ENCODE data around the gene OXCT1. TPM values are rescaled to one million over a fixed set of nuclear protein-coding genes. Genes with fewer than 3 reads are reported as not detected.
"Not testable (repeated sequence)": the region's sequence is repeated elsewhere in the genome, so short reads cannot be mapped to it uniquely, and the experiment has no call there.

OXCT1 gene
- total RNA-seq, 1 donor from 2014 or later, result 27.4 TPM

DNA sequence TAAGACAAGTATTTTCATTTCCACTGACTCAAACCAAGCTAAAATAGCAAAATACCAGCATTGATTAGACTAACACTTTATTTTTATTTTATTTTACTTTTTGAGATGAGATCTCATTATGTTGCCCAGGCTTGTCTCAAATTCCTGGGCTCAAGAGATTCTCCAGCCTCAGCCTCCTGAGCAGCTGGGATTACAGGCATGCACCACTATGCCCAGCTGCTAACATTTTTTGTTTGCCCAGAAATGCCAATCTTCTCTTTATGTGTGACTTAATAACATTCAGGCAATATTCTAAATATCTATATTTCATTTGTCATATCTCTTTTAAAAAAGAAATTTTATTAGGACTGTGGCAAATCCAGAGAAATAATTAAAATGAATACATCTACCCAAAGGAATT, 55.0 kb downstream of the OXCT1 start:
- intact Hi-C loops (cut with micrococcal nuclease), result no loop called here
- ChIA-PET POLR2A (no interaction called here), CTCF (no interaction called here)
- Mint-ChIP-seq H3K36me3 (ENCODE audit: low read depth) (peaks cover 14% of the 10 kb centered on the region), H3K4me3 (no peak overlapping the region), H3K4me1 (peaks cover 9% of the 10 kb centered on the region), H3K9me3 (peaks cover 2% of the 10 kb centered on the region), H3K27ac (no peak overlapping the region), H3K27me3 (no peaks in the 10 kb centered on the region)
- ATAC-seq (ENCODE audit: low read depth), result no peak
- DNase-seq, result no peak
- TF ChIP-seq, protein P1, sequence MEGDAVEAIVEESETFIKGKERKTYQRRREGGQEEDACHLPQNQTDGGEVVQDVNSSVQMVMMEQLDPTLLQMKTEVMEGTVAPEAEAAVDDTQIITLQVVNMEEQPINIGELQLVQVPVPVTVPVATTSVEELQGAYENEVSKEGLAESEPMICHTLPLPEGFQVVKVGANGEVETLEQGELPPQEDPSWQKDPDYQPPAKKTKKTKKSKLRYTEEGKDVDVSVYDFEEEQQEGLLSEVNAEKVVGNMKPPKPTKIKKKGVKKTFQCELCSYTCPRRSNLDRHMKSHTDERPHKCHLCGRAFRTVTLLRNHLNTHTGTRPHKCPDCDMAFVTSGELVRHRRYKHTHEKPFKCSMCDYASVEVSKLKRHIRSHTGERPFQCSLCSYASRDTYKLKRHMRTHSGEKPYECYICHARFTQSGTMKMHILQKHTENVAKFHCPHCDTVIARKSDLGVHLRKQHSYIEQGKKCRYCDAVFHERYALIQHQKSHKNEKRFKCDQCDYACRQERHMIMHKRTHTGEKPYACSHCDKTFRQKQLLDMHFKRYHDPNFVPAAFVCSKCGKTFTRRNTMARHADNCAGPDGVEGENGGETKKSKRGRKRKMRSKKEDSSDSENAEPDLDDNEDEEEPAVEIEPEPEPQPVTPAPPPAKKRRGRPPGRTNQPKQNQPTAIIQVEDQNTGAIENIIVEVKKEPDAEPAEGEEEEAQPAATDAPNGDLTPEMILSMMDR (IDR thresholded peaks at IDR 0.05), result no peak

DNA sequence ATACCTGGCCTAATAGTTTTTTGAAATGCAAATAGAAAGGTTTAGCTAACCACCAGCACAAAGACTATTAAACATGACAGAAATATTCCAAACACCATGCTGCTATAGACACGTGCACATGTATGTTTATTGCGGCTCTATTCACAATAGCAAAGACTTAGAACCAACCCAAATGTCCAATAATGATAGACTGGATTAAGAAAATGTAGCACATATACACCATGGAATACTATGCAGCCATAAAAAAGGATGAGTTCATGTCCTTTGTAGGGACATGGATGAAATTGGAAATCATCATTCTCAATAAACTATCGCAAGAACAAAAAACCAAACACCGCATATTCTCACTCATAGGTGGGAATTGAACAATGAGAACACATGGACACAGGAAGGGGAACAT, 55.9 kb downstream of the OXCT1 start:
- H3K9me3 Mint-ChIP-seq; CTCF ChIA-PET; H3K4me1 Mint-ChIP-seq; H3K27me3 Mint-ChIP-seq; H3K27ac Mint-ChIP-seq; H3K4me3 Mint-ChIP-seq; DNase-seq; intact Hi-C loops (cut with micrococcal nuclease); ATAC-seq (ENCODE audit: low read depth); POLR2A ChIA-PET: not testable (repeated sequence)
- peaks cover 15% of the 10 kb centered on the region for H3K36me3 Mint-ChIP-seq (ENCODE audit: low read depth)

DNA sequence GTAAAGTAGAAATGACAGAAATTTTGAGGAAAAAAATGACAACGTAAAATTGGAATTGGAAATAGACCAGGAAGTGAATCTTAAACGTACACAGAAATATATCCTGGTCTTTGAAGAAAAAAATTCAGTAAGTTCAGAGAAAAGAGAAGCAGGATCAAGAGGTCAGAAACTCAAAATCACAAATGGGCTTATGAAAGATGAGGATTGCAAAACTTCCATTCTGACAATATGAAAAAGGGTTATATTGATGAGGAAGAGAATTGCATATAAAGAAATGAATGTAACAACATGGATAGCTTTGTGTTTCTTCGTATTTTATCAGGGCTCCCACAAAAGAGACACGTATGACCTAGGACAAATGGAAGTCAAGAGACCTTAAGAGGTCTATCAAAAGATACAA, 58.1 kb downstream of the OXCT1 start:
- POLR2A ChIA-PET, result no interaction called here
- CTCF ChIA-PET, result no interaction called here
- no peaks in the 10 kb centered on the region for H3K27me3 Mint-ChIP-seq
- TF ChIP-seq, protein P1 (IDR thresholded peaks at IDR 0.05), result no peak
- ATAC-seq (ENCODE audit: low read depth) (no peak), DNase-seq (no peak)
- H3K9me3 Mint-ChIP-seq, result peaks cover 2% of the 10 kb centered on the region
- peaks cover 9% of the 10 kb centered on the region for H3K4me1 Mint-ChIP-seq
- no peak overlapping the region for H3K27ac Mint-ChIP-seq
- H3K4me3 Mint-ChIP-seq, result no peak overlapping the region
- peaks cover 20% of the 10 kb centered on the region for H3K36me3 Mint-ChIP-seq (ENCODE audit: low read depth)
- intact Hi-C loops (cut with micrococcal nuclease), result no loop called here

DNA sequence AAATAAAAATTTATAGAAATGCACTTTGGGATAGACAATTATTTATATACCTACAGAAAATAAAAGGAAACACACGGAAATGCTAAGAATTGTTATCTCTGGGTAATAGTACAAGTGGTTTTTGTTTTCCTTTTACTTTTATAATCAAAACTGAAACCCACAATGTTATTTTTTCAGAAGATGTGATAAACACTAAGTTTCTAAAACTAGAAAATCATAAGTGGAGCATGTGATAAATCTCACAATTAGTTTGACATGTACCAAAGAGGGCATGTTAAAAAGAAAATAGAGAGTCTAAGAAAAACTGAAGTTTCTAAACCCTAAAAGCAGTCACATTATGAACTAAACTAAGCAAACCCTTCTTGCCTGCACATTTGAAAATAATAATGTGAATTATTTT, 61.1 kb downstream of the OXCT1 start:
- ATAC-seq (ENCODE audit: low read depth) (no peak), DNase-seq (no peak)
- H3K4me3 Mint-ChIP-seq, result no peak overlapping the region
- ChIA-PET POLR2A (no interaction called here), CTCF (no interaction called here)
- peaks cover 2% of the 10 kb centered on the region for H3K4me1 Mint-ChIP-seq
- no peaks in the 10 kb centered on the region for H3K27me3 Mint-ChIP-seq
- TF ChIP-seq, protein P1 (IDR thresholded peaks at IDR 0.05), result no peak
- intact Hi-C loops (cut with micrococcal nuclease), result no loop called here
- no peaks in the 10 kb centered on the region for H3K9me3 Mint-ChIP-seq
- peaks cover 48% of the 10 kb centered on the region for H3K36me3 Mint-ChIP-seq (ENCODE audit: low read depth)
- H3K27ac Mint-ChIP-seq, result no peak overlapping the region

DNA sequence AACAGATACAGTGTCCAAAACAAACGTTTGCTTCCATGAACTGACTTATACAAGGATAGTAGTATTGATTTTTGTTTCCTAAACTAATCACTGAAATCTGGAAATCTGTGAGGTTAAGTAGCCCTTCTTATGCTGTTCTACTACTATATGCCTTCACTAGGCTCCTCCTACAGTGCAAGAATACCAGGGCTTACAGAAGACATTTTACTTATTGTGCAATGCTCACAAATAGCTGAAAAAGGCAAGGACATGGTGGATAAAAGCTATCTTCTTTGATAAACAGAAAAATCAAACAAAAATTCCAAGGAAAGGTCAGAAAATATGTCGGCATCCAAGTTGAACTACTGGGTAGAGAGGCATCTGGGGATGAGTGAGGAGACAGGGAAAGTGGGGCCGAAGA, 61.9 kb downstream of the OXCT1 start:
- H3K4me1 Mint-ChIP-seq, result peaks cover 2% of the 10 kb centered on the region
- TF ChIP-seq, protein P1 (IDR thresholded peaks at IDR 0.05), result no peak
- no peaks in the 10 kb centered on the region for H3K9me3 Mint-ChIP-seq
- peaks cover 55% of the 10 kb centered on the region for H3K36me3 Mint-ChIP-seq (ENCODE audit: low read depth)
- DNase-seq, result no peak
- H3K4me3 Mint-ChIP-seq, result no peak overlapping the region
- ChIA-PET CTCF (no interaction called here), POLR2A (no interaction called here)
- intact Hi-C loops (cut with micrococcal nuclease), result no loop called here
- H3K27me3 Mint-ChIP-seq, result no peaks in the 10 kb centered on the region
- no peak overlapping the region for H3K27ac Mint-ChIP-seq
- no peak for ATAC-seq (ENCODE audit: low read depth)

DNA sequence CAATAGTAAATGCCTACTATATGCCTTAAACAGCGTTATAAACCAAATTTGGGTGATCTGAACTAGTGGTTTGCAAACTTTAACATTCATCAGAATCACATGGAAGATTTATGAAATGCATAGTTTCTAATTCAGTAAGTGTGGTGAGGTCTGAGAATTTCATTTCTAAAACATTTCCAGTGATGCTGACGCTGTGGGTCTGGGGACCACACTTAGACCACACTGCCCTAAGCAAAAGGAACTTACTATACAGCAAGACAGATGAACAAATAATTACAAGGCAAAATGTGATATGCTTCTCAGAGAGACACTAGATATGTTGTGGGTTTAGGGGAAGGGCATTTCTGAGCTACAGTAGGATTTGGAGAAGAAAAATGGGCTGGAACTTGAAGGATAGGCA, 72.6 kb downstream of the OXCT1 start:
- POLR2A ChIA-PET, result no interaction called here
- Mint-ChIP-seq H3K9me3 (no peaks in the 10 kb centered on the region), H3K4me1 (no peaks in the 10 kb centered on the region), H3K27me3 (no peaks in the 10 kb centered on the region), H3K36me3 (ENCODE audit: low read depth) (peaks cover 73% of the 10 kb centered on the region), H3K27ac (no peak overlapping the region), H3K4me3 (no peak overlapping the region)
- ATAC-seq (ENCODE audit: low read depth) (no peak), DNase-seq (no peak)
- TF ChIP-seq, protein P1 (IDR thresholded peaks at IDR 0.05), result no peak
- CTCF ChIA-PET, result no interaction called here
- intact Hi-C loops (cut with micrococcal nuclease), result no loop called here
